ENCODE measurements around the gene DPP9. TPM values are rescaled to one million over a fixed set of nuclear protein-coding genes. Genes with fewer than 3 reads are reported as not detected.
A peak's percentile ranks its signal among the peaks of the same experiment; 100 is the strongest.

The DPP9 gene
- polyA plus RNA-seq, 2 of the 4 experiments (the other 2 are of a cell fraction) = 10.1 to 53.5 TPM

- ChIA-PET POLR2A (no interaction called here), CTCF (interaction anchor here (3.1 kb wide), 1 partner anchor 37 kb away, joined by 12 read pairs; the partner anchor contains the start of gene FEM1A)
- 64% methylated on average over 5 of the region's 6 CpGs for whole genome bisulfite sequencing (ENCODE audit: missing lambda C conversion rate)
- H3K4me3 ChIP-seq = no peak overlapping the region
- H3K27ac ChIP-seq = no peak overlapping the region
- FAIRE-seq = no peak
- ATAC-seq = no peak
- no peak for TF ChIP-seq FOSB (CRISPR knock-in tag; IDR thresholded peaks at IDR 0.05)
- no peak for TF ChIP-seq HOXB5 (CRISPR knock-in tag; IDR thresholded peaks at IDR 0.05)
- TF ChIP-seq TFCP2L1 (CRISPR knock-in tag; IDR thresholded peaks at IDR 0.05) = no peak
- no peak for TF ChIP-seq ZFP36 (IDR thresholded peaks at IDR 0.05; ENCODE audit: borderline replicate concordance, partially characterized antibody)
- no peak for TF ChIP-seq KDM5A (IDR thresholded peaks at IDR 0.05)
- TF ChIP-seq MYC (IDR thresholded peaks at IDR 0.05; ENCODE audit: borderline replicate concordance, low read length) = no peak
- no peak for TF ChIP-seq NR3C1 (IDR thresholded peaks at IDR 0.05)
- TF ChIP-seq, protein P1, sequence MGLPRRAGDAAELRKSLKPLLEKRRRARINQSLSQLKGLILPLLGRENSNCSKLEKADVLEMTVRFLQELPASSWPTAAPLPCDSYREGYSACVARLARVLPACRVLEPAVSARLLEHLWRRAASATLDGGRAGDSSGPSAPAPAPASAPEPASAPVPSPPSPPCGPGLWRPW (IDR thresholded peaks at IDR 0.05) = no peak
- TF ChIP-seq EHMT2 (IDR thresholded peaks at IDR 0.05; ENCODE audit: low read depth) = no peak
- TF ChIP-seq, protein P2, sequence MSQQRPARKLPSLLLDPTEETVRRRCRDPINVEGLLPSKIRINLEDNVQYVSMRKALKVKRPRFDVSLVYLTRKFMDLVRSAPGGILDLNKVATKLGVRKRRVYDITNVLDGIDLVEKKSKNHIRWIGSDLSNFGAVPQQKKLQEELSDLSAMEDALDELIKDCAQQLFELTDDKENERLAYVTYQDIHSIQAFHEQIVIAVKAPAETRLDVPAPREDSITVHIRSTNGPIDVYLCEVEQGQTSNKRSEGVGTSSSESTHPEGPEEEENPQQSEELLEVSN (IDR thresholded peaks at IDR 0.05; ENCODE audit: borderline replicate concordance, low read depth) = no peak
- TF ChIP-seq EHF (CRISPR knock-in tag; IDR thresholded peaks at IDR 0.05) = no peak
- no peak for TF ChIP-seq JUN (IDR thresholded peaks at IDR 0.05)
- TF ChIP-seq HDAC2 (IDR thresholded peaks at IDR 0.05) = no peak
- TF ChIP-seq KDM1A (IDR thresholded peaks at IDR 0.05; ENCODE audit: low read depth) = no peak
- no peak for TF ChIP-seq BCL3 (IDR thresholded peaks at IDR 0.05)
- no peak overlapping the region for H3K4me2 ChIP-seq
- H3K9me3 ChIP-seq = no peaks in the 10 kb centered on the region
- peaks cover under 1% of the 10 kb centered on the region; the same call in 1 of the 3 replicates for H3K4me1 ChIP-seq
- DNase-seq (ENCODE audit: low read depth in 1 of 2, low spot score in 1 of 2) = no peak
Measured at GRCh38 chr19:4754248-4754647, 30.6 kb upstream of the DPP9 start.

DNA sequence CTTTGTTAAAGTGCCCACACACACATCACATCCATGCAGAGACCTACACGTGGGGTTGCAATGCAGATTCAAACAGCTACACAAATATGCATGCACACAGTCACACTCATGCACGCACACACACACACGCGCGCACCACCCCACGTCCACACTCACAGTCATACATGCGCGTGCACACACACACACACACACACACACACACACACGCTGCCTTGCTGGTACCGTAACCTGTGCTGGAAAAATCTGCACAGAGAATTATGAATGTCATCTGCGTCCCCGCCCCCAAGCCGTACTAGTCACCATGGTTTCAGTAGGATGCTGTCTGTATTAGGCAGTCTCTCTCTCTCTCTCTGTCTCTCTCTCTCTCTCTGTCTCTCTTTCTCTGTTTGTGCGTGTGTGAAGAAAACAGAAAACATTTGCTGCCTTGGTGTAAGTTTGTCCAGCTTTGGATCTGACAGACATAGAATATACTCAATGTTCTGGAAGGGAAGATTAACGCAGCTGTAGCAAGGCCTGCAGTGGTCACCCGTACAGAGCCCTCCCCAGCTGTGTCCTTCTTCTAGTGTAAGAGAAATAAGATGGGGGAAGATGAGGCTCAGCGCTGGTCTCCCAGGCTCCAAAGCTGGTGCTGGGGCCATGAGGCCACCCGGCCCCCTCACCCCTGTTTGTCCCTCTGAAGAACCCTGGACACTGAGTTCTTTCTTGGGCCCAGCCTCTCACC is 26.4 kb upstream of the DPP9 start:
- CTCF ChIA-PET = interaction anchor here (0.9 to 2.2 kb wide), 3 partner anchors 18 to 55 kb away, joined by 3 to 9 read pairs (median 3); partner anchors contain the start of gene FEM1A
- Histone ChIP-seq H3K27ac (no peak overlapping the region), H3K9me3 (no peaks in the 10 kb centered on the region), H3K4me3 (no peak overlapping the region), H3K4me2 (no peak overlapping the region), H3K4me1 (peaks cover 3% of the 10 kb centered on the region; the same call in 2 of the 3 replicates)
- peak in 1 of 2 experiments; percentile 62; a peak in 2 of 6 replicates for ATAC-seq
- no peak for DNase-seq (ENCODE audit: low read depth in 1 of 2, low spot score in 1 of 2)
- FAIRE-seq = no peak
- TF ChIP-seq HDAC2 (IDR thresholded peaks at IDR 0.05) (no peak), ZNF302 (CRISPR knock-in tag; IDR thresholded peaks at IDR 0.05) (no peak), SMC3 (IDR thresholded peaks at IDR 0.05) (no peak), JUN (IDR thresholded peaks at IDR 0.05) (no peak), ESRRA (IDR thresholded peaks at IDR 0.05; ENCODE audit: borderline replicate concordance, low read length) (no peak), CBX8 (IDR thresholded peaks at IDR 0.05) (no peak), EHF (CRISPR knock-in tag; IDR thresholded peaks at IDR 0.05) (no peak)
- WGBS (ENCODE audit: missing lambda C conversion rate) = 69% methylated on average over 18 of the region's 18 CpGs
- POLR2A ChIA-PET = no interaction called here

DNA sequence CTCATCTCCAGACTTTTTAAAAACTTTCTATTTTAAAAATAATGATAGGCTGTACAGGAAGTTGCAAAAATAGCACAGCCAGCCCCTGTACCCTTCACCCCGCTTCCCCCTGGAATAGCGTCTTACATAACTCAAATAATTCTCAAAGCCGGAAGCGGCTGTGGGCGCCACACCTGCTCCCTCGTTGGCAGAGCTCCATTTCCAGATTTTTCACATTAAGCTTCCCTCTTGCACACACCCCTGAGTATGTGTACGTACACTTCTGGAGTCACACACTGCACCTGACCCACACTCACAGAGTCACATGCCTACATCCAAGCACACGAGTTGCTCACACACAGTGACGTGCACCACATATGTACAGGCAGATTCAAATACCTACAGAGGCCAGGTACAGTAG is 24.9 kb upstream of the DPP9 start:
- 44% methylated on average over 9 of the region's 9 CpGs for WGBS (ENCODE audit: missing lambda C conversion rate)
- H3K27ac ChIP-seq = no peak overlapping the region
- FAIRE-seq = no peak
- TF ChIP-seq RFX5 (IDR thresholded peaks at IDR 0.05) (no peak), HOXB5 (CRISPR knock-in tag; IDR thresholded peaks at IDR 0.05) (no peak), JUN (IDR thresholded peaks at IDR 0.05) (no peak), BCL3 (IDR thresholded peaks at IDR 0.05) (no peak), ZNF302 (CRISPR knock-in tag; IDR thresholded peaks at IDR 0.05) (no peak), PHF8 (IDR thresholded peaks at IDR 0.05; ENCODE audit: borderline replicate concordance, low read depth) (no peak), ESRRA (IDR thresholded peaks at IDR 0.05; ENCODE audit: borderline replicate concordance, low read length) (no peak), CHD2 (IDR thresholded peaks at IDR 0.05; ENCODE audit: low read length, partially characterized antibody) (no peak), EP300 (IDR thresholded peaks at IDR 0.05) (no peak)
- TF ChIP-seq, protein P3, sequence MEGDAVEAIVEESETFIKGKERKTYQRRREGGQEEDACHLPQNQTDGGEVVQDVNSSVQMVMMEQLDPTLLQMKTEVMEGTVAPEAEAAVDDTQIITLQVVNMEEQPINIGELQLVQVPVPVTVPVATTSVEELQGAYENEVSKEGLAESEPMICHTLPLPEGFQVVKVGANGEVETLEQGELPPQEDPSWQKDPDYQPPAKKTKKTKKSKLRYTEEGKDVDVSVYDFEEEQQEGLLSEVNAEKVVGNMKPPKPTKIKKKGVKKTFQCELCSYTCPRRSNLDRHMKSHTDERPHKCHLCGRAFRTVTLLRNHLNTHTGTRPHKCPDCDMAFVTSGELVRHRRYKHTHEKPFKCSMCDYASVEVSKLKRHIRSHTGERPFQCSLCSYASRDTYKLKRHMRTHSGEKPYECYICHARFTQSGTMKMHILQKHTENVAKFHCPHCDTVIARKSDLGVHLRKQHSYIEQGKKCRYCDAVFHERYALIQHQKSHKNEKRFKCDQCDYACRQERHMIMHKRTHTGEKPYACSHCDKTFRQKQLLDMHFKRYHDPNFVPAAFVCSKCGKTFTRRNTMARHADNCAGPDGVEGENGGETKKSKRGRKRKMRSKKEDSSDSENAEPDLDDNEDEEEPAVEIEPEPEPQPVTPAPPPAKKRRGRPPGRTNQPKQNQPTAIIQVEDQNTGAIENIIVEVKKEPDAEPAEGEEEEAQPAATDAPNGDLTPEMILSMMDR (IDR thresholded peaks at IDR 0.05) = no peak
- H3K4me3 ChIP-seq = no peak overlapping the region
- no peaks in the 10 kb centered on the region for H3K9me3 ChIP-seq
- CTCF ChIA-PET = interaction anchor here (2.2 kb wide), 1 partner anchor 43 kb away, joined by 9 read pairs; the partner anchor contains the start of gene FEM1A
- DNase-seq (ENCODE audit: low read depth in 1 of 2, low spot score in 1 of 2) = no peak
- H3K4me2 ChIP-seq = no peak overlapping the region
- POLR2A ChIA-PET = no interaction called here
- H3K4me1 ChIP-seq = peaks cover 10% of the 10 kb centered on the region; the same call in 2 of the 3 replicates
- no peak for ATAC-seq

All from A549 (cell line).